Brain microvascular endothelial cell (primary cell): ENCODE measurements around the gene TMEM176B.

Experiments used
- DNase-seq: peaks from one replicate; pipeline ENCODE4 v3.0.0-alpha.2; 2020
- H3K27ac ChIP-seq: fragments of 250-450 bp; sonication (Bioruptor Pico); 2 replicates; pipeline ENCODE4 v1.5.1; 2020; ENCODE audit warnings: mild to moderate bottlenecking, moderate library complexity
- H3K27me3 ChIP-seq: fragments of 250-450 bp; sonication (Bioruptor Pico); replicated peaks from 2 replicates; pipeline ENCODE4 v1.5.1; 2020; ENCODE audit warnings: mild to moderate bottlenecking
- H3K36me3 ChIP-seq: fragments of 250-450 bp; sonication (Bioruptor Pico); replicated peaks from 2 replicates; pipeline ENCODE4 v1.5.1; 2020; ENCODE audit warnings: mild to moderate bottlenecking
- H3K4me3 ChIP-seq: 2 replicates; pipeline ENCODE4 v1.5.1; 2011; ENCODE audit warnings: low read depth, mild to moderate bottlenecking, control low read depth, low read length, moderate library complexity
- CTCF ChIP-seq: IDR thresholded peaks from 2 replicates; pipeline ENCODE4 v1.5.1; 2011; ENCODE audit warnings: low read depth, mild to moderate bottlenecking, moderate library complexity, low read length, control low read depth, inconsistent platforms; ENCODE audit errors: missing control alignments
- in situ Hi-C: cut with HindIII; loops from 2 replicates; pipeline ENCODE4 v1.10.0; 2017; ENCODE audit warnings: low sequenced_read_pairs, low pct_ligation_motif_present

The TMEM176B gene

DNA sequence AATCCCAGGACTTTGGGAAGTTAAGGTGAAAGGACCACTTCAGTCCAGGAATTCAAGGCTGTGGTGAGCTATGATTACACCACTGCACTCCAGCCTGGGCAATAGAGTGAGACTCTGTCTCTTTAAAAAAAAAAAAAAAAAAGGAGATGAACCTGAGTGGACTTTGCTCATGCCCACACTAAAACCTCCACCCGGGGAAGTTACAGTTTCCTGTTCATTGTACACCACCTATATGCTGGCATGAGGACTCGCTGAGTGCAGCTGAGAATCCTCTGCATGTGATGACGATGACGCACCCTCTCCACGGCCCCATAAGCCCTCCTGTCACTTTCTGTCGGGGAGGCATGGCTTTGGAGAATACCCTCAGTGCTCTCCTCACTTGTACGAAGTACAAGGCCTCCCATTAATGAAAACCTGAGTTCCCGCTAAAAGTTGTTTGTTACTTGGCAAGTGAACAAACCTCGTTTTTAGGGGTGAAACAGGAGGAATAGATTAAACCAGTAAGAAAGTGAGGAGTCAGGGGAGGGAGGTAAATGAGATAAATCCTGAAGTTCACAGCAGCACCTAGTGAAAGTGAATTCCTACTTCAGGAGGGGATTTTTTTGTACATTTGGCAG is 15.9 kb downstream of the TMEM176B start:
- Histone ChIP-seq H3K27me3 (no peaks in the 10 kb centered on the region), H3K4me3 (no peak overlapping the region), H3K27ac (no peak overlapping the region), H3K36me3 (no peaks in the 10 kb centered on the region)
- in situ Hi-C loops = no loop called here
- no peak for TF ChIP-seq CTCF
- no peak for DNase-seq

DNA sequence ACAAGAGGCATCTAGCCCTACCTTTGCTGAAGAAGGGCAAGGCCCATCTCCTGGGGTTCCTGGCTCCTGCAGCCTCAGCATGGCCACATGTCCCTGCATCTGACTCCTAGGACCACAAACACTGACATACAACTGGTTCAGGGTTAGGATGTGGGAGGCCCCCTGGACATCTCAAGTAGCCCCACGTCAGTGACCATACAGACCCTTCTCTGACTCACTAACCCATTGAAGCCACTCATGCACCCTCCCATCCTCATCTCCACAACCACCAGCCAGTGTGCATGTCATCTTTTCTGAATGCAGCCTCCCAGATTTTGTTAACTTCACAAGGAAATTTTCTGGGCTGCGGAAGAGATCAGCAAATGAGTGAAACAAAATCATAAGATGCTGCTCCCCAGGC is 18.2 kb downstream of the TMEM176B start:
- H3K27ac ChIP-seq = no peak overlapping the region
- in situ Hi-C loops = no loop called here
- DNase-seq = no peak
- no peak overlapping the region for H3K4me3 ChIP-seq
- no peaks in the 10 kb centered on the region for H3K27me3 ChIP-seq
- TF ChIP-seq CTCF = no peak
- H3K36me3 ChIP-seq = no peaks in the 10 kb centered on the region

GRCh38 chr7:150781103-150781502 is 19.1 kb downstream of the TMEM176B start:
- Histone ChIP-seq H3K27ac (no peak overlapping the region), H3K36me3 (no peaks in the 10 kb centered on the region), H3K4me3 (no peak overlapping the region), H3K27me3 (no peaks in the 10 kb centered on the region)
- in situ Hi-C loops = no loop called here
- peak; percentile 25 for DNase-seq
- TF ChIP-seq CTCF = no peak

GRCh38 chr7:150780292-150780691 is 19.9 kb downstream of the TMEM176B start:
- Histone ChIP-seq H3K27me3 (no peaks in the 10 kb centered on the region), H3K27ac (no peak overlapping the region), H3K36me3 (no peaks in the 10 kb centered on the region), H3K4me3 (no peak overlapping the region)
- in situ Hi-C loops = no loop called here
- TF ChIP-seq CTCF = no peak
- no peak for DNase-seq

- H3K27me3 ChIP-seq = no peaks in the 10 kb centered on the region
- no peak overlapping the region for H3K4me3 ChIP-seq
- DNase-seq = peak; percentile 76
- H3K27ac ChIP-seq = no peak overlapping the region
- in situ Hi-C loops = no loop called here
- peak; percentile 93 for TF ChIP-seq CTCF
- no peaks in the 10 kb centered on the region for H3K36me3 ChIP-seq
Measured at GRCh38 chr7:150778738-150779301, 21.3 kb downstream of the TMEM176B start.
